NK-92 (cell line): ENCODE measurements around the gene SLC28A2.
A peak's percentile ranks its signal among the peaks of the same experiment; 100 is the strongest.
"Not testable (repeated sequence)": the region's sequence is repeated elsewhere in the genome, so short reads cannot be mapped to it uniquely, and the experiment has no call there.

Source experiments
- DNase-seq: peaks from one replicate; lab custom pipeline; 2025; ENCODE audit not compliant: unreplicated experiment; lab: John Stamatoyannopoulos, UW

The SLC28A2 gene

GRCh38 chr15:45259796-45260195 lies 7.8 kb downstream of the SLC28A2 start:
- DNase-seq: no peak

- no peak for DNase-seq
Measured at GRCh38 chr15:45262906-45263461, 10.9 kb downstream of the SLC28A2 start.

- no peak for DNase-seq
Measured at GRCh38 chr15:45263854-45264253, 11.8 kb downstream of the SLC28A2 start.

- DNase-seq: no peak
Measured at GRCh38 chr15:45265506-45265905, 13.5 kb downstream of the SLC28A2 start.

- no peak for DNase-seq
Measured at GRCh38 chr15:45268135-45268534, 16.1 kb downstream of the SLC28A2 start.

GRCh38 chr15:45274636-45275380 lies 22.8 kb downstream of the SLC28A2 start:
- DNase-seq: no peak

- DNase-seq: no peak
Measured at GRCh38 chr15:45276831-45277230, 24.8 kb downstream of the SLC28A2 start.

GRCh38 chr15:45279024-45279698 lies 27.1 kb downstream of the SLC28A2 start:
- DNase-seq: peak; percentile 84

- no peak for DNase-seq
Measured at GRCh38 chr15:45285413-45285812, 33.4 kb downstream of the SLC28A2 start.

GRCh38 chr15:45287390-45287956 lies 35.4 kb downstream of the SLC28A2 start:
- no peak for DNase-seq

- DNase-seq: no peak
Measured at GRCh38 chr15:45288947-45289346, 36.9 kb downstream of the SLC28A2 start.

- no peak for DNase-seq
Measured at GRCh38 chr15:45291822-45292582, 40.0 kb downstream of the SLC28A2 start.

- DNase-seq: not testable (repeated sequence)
Measured at GRCh38 chr15:45293326-45293725, 41.3 kb downstream of the SLC28A2 start.

GRCh38 chr15:45298964-45299378 lies 46.9 kb downstream of the SLC28A2 start:
- not testable (repeated sequence) for DNase-seq

GRCh38 chr15:45304711-45305110 lies 52.7 kb downstream of the SLC28A2 start:
- DNase-seq: no peak

- no peak for DNase-seq
Measured at GRCh38 chr15:45306105-45306504, 54.1 kb downstream of the SLC28A2 start.

- no peak for DNase-seq
Measured at GRCh38 chr15:45307230-45307924, 55.3 kb downstream of the SLC28A2 start.

- DNase-seq: not testable (repeated sequence)
Measured at GRCh38 chr15:45314117-45314516, 62.1 kb downstream of the SLC28A2 start.

GRCh38 chr15:45314960-45315359 lies 62.9 kb downstream of the SLC28A2 start:
- no peak for DNase-seq

GRCh38 chr15:45319472-45320214 lies 67.6 kb downstream of the SLC28A2 start:
- no peak for DNase-seq
